ENCODE data around the gene NEDD8.

NEDD8 gene

DNA sequence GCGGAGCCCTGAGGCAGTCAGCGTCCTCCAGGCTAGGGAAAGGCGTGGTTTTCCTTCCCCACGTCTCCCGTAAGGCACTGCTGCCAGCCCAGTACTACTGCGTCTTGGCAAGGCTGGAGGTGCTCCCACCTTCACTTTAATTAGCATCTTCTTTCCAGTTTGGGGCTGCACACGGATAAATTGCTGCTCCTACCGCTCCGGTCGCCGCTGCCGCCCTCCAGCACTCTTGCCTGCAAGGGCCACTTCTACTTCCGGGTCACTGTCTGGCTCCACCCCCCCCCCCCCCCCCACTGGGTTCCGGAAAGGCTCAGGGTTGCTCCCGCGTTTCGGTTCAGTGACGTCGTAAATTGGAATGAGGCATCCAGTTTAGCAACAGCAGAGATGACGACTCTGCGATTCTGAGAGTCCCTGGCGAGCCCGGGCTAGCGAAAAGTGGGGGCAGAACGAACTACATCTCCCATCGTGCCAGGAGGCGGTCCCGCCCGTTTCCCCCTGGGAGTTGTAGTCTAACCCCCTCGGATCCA is at the start of gene NEDD8:
Gene NEDD8 (minus strand): TSS at position 247 of the 524 bp plus-strand sequence. CDS start 100 bp downstream, at position 147.
- DNase-seq = peak; percentile 97

GRCh38 chr14:24281636-24282035 is 49.5 kb upstream of the NEDD8 start:
- DNase-seq = no peak

- DNase-seq = no peak
Observed at GRCh38 chr14:24280797-24281460, 48.8 kb upstream of the NEDD8 start.

GRCh38 chr14:24279301-24280186 is 47.4 kb upstream of the NEDD8 start:
- DNase-seq = peak; percentile 91

DNA sequence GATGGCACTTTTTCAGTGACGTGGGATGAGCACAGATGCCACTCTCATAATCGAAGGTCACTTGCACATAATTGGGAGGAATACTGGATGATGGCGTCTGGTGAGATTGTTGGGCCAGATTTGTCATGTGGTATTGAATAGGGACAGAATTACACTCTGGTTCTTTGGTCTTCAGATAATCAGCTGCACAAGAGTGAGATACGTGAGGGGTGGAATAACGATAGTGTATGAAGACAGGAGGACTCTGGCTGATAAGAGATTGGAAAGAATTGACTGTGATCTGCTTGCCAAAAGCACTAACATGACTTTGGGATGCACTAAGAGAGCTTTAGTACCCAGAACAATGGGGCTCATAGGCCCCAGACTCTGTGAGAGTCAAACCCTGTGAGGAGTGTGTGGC is 46.3 kb upstream of the NEDD8 start:
- DNase-seq = peak; percentile 41

DNA sequence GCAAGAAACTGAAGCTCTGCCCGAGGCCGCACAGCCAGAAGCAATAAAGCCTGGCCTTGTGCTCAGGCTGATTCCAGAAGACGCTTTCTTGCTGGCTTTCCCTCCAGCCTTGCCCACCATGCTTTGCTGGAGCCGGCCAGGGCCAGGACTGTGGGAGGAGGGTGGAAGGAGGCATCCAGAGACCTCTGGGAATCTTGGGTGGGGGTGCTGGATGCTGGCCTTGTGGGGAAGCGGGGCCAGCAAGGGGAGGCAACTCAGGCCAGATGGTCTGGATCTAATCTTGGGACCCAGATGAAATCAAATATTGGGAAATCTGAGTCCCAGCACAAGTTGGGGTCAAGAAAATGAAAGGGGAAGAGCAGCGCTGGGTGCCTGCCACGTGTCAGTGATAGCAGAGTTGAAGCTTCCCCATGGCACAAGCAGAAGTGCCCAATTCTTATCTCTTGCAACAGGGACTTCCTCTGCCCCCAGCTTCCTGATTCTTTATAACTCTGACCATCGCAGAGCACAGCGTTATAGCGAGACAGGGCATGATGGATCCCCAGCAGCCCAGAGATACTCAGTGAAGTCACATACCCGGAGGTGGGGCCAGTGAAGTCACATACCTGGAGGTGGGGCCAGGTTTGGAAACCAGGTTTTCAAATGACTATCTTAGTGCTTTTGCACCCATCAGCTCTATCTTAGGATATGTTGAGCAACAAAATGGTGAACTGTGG is 45.6 kb upstream of the NEDD8 start:
- peak; percentile 95 for DNase-seq

GRCh38 chr14:24277071-24277470 is 44.9 kb upstream of the NEDD8 start:
- DNase-seq = no peak

DNA sequence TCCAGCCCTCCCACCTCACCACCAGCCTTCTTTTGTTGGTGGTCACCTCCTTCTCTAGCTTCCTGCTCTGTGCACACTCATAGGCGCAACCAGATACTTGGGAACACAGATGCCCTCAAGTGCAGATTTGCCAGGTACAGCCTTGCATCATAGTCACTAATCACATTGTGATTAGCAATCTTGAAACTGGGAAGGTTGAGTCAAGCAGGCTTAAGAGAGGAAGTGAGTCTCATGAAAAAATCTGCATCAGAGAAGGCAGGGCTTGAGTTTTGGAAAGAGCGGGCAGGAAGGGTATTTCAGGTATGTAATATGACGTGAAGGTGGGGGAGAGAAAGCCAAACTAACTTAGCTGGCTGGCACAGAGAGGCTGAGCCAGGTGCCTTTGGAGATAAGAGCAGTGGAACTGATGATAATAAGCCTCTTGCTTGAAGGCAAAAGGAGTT is 42.0 kb upstream of the NEDD8 start:
- peak; percentile 59 for DNase-seq

DNA sequence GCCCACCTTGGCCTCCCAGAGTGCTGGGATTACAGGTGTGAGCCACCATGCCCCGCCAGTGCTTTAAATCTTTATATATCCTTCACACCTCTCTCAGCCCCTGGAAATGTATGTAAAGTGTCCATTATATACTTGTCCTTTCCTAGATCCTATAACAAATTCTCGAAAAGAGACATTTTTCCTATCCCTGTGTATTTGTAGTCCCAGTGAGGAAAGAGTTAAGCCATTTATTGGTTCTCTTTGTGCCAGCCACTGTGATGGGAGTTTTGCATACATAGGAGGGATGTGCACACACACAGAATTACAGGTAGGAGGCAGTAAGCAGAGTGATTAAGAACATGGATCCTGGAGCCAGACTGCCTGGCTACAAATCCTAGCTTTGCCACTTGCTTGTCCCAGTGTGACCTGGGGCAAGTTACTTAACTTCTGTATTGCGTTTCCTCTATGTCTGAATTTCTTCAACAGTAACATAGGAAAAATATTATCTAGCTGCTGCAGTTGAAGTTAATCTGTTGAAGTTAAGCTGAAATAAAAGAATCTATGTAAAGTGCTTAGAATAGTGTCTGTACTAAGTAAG is 41.3 kb upstream of the NEDD8 start:
- DNase-seq = peak; percentile 24

- no peak for DNase-seq
Observed at GRCh38 chr14:24272467-24272866, 40.3 kb upstream of the NEDD8 start.

DNA sequence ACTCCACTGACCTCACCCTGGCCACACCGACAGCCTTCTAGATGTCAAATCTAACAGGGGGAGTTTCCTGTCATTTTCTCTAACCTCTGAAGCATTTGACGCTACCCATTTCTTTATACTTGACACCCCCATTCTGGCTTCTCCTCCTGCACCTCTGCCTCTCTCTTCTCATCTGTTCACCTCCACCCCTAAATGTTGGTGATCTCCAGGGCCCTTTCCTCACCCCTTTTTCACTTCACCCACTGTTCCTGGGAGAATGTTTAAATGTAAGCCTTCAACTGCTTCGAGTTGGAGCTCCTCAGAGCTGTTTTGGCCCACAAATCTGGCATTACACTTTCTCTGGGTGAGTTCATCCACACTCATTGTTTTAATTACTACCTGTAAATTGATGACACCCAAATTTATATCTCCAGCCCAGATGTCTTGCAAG is 39.7 kb upstream of the NEDD8 start:
- DNase-seq = no peak

GRCh38 chr14:24271134-24271833 is 39.1 kb upstream of the NEDD8 start, which contains the start of gene RABGGTA:
RABGGTA (minus strand) TSS chr14:24271597; CDS start chr14:24271115, 482 bp downstream.
- DNase-seq = peak; percentile 95

- no peak for DNase-seq
Observed at GRCh38 chr14:24270537-24271133, 38.5 kb upstream of the NEDD8 start.

- DNase-seq = no peak
Observed at GRCh38 chr14:24269910-24270536, 37.9 kb upstream of the NEDD8 start.

- DNase-seq = no peak
Observed at GRCh38 chr14:24269368-24269767, 37.2 kb upstream of the NEDD8 start.

DNA sequence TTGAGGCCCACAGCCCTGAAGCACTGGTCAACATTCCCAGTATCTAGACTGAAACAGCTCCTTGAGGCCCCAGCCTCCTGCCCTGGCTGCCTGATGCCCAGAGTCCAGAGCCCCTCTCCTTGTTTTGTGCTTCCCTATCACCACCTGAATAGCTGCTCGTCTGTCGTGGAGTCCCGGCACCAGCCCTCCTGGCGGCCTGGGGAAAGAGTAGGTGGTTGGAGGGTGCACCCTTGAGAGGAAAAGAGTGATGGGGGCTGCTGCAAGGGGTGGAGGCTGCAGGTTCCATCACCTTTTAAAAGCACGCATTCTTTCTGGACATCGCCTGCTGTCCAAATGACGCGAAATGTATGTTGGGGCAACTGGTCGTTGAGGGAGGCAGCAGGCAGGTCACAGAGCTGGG is 36.1 kb upstream of the NEDD8 start:
- no peak for DNase-seq

- DNase-seq = no peak
Observed at GRCh38 chr14:24267516-24267915, 35.3 kb upstream of the NEDD8 start.

DNA sequence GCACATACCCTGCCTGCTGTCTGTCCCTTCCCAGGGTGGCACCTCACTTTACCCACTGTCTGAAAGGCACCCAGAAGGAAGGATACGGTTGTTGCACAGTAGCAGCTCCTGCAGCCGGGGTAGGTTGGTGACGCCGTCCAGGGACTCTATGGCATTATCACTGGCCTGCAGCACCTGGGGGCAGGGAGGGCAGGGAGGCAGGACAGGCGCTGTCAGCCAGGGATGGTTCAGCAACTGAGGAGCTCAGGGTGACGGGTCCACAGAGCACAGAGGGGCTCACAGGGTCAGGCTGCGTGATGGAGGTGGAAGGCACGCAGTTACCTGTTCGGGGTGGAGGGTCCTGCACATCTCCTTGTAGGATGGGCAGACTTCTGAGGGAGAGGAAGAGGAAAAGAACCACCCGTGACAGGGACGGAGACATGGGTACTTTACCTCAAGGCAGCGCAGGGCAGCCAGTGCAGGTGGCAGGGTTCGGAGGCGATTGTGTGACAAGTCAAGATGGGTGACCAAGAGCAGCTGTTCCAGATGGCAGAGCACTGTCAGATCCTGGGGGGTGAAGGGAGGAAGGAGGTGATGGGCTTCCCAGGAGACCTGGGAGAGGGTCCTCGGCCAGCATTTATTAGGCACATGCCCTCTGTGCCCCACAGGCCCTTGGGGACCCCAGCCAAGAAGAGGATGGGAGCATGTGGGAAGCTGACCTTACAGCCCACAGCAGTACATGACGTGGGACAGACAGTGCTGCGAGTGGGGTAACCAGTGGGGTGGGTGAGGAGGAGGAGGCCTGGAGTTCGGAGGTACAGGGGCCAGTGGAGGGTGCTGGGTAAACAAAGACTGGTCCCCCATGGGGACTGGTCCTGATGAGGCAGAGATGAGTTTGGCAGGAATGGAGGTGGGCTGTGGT is 34.4 kb upstream of the NEDD8 start:
- no peak for DNase-seq

GRCh38 chr14:24264298-24264697 is 32.1 kb upstream of the NEDD8 start:
- no peak for DNase-seq

GRCh38 chr14:24263848-24264247 is 31.7 kb upstream of the NEDD8 start:
- no peak for DNase-seq
